HG03460 (cell line): ENCODE results near the gene SGF29.
"Not testable (repeated sequence)": the region's sequence is repeated elsewhere in the genome, so short reads cannot be mapped to it uniquely, and the experiment has no call there.

Experiments
- ATAC-seq: cut with Tn5 transposase; IDR thresholded peaks from one replicate; pipeline ENCODE4 v1.9.1; 2021; ENCODE audit not compliant: unreplicated experiment

Gene SGF29

DNA sequence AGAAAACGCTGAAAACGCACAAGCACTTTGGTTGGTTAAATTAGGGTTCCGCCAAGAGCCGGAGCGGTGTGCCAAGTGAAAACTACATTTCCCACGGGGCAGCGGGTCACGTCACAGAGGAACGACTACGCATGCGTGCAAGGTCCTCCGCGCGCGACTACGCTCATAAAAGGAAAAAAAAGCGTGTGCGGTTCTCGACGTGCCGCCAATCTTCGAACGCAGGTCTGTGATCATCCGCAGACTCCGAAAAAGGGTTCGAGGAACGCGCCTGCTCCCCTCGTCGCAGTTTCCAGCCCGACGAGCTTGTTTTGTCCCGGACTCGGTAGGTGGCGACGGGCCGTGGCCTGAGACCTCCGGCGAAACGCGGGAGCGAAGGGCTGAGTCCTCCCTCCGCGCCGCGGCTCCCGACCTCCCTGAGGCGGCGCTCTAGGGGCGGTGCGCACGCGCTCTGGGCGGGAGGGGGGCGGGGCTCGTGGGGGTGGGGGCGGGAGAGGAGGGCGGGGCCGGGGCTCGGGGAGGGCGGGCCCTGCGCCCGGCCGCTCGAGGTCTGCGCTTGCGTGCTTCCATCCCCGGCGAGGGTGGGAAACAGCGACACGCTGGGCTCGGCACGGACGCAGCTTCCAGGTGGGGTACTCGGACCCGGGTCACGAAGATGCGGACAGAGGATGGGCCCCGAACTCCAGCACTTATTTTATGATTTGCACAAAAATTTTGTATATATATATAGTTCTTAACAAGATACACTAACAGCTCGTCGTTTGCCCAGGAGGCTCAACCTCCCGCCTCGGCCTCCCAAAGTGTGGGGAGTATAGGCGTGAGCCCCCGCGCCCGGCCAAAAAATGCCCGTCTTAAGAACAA lies at the start of gene SGF29:
TSS of gene SGF29 (plus strand) at position 145 of the 858 bp plus-strand sequence. CDS start 27,150 bp downstream, outside the sequence.
- ATAC-seq, result peak; percentile 71

DNA sequence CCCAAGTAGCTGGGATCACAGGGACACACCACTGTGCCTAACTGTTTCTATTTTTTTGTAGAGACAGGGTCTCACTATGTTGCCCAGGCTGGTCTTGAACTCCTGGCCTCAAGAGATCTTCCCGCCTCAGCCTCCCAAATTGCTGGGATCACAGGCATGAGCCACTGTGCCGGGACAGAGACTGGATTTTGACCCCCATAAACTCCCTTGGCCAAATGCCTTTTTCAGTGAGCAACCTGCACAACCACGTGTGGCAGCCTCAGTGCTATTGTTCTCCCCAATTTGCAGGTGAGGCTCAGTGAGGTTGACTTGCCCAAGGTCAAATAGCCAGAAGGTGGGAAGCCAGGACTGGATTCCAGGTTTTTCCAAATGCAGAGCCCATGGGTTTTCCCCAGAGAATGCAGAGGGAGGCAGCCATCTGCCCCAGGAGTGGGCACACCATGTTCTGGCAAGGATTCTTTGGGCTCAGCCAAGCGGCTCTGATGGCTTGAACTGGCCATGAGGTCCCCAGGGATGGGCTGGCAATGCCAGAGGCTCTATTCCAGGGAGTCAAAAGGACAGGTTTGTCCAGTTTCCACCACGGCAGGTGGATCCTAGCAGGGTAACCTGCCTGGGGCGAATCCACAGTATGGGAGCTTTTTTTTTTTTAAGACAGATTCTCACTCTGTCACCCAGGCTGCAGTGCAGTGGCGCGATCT lies 48.9 kb upstream of the SGF29 start:
- no peak for ATAC-seq

DNA sequence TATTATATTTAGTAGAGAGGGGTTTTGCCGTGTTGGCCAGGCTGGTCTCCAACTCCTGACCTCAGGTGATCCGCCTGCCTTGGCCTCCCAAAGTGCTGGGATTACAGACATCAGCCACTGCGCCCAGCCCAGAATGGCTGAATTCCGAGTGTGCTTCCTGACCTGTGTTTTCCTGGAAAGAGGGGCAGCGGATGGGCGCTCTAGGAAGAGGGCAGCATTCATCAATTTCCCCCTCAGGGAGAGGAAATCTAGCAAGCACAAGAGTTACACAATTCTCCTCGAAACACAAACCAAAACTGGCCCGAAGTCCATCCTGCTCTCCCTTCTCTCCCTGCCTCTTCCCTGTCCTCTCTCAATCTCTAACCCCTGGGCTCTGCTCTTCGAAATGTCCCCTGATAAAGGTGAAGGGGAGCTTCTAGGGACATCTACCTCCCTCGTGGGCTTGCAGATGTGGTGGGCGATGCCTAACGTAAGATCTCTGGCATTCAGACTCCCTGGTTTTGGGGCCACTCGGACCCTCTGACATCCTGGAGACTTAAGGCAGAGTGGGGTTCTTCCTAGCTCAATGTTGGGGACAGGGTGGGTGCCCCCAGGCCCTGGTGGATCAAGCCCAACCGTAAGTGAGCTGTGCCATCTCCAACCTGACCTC lies 48.1 kb upstream of the SGF29 start:
- no peak for ATAC-seq

DNA sequence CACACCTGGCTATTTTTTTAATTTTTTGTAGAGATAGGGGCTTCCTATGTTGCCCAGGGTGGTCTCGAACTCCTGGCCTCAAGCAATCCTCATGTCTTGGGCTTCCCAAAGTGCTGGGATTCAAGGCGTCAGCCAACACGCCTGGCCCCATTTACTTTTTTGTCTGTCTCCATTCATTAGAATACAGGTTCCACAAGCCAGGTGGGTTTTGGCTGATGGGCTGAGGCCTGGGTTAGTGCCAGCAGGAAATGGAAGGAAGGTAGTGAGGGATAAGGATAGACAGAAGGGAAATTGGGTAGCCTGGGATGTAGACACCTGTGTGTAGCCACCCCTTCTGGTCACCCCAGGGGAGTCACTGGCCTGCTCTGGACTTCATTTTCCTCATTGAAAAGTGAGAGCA lies 42.7 kb upstream of the SGF29 start:
- ATAC-seq, result no peak

DNA sequence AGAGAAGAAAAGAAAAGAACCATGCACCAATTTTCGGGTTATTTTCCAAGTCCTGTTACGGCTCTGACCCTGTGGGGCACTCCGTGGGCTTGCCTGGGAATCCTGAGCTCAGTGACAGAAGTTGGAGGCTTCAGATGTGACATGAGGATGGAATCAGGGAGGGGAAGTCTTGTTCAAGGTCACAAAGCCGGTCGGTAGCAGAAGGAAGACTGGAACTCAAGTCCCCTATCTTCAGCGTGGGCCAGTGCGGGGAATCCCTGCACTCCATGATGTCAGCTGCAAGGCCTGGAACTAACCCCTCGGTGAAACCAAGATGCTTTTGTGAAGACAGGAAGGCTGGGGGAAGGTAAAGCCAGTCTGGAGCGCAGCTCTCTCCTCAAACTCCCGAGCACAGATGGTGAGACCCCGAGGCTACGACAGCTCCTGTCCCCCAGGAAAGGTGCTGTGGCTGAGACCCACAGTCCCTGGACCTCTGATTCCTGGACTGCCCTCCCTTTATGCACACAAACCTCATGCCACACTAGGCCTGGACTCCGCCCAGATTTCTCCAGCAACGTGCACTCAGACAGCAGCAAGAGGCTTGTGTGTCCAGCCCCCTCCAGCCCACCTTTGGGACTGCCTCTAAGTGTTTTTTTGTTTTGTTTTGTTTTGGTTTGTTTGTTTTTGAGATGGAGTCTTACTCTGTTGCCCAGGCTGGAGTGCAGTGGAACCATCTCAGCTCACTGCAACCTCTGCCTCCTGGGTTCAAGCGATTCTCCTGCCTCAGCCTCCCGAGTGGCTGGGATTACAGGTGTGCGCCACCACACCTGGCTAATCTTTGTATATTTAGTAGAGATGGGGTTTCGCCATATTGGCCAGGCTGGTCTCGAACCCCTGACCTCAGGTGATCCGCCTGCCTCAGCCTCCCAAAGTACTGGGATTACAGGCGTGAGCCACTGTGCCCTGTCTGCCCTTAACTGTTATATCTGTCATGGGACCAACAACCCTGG lies 41.6 kb upstream of the SGF29 start:
- no peak for ATAC-seq

DNA sequence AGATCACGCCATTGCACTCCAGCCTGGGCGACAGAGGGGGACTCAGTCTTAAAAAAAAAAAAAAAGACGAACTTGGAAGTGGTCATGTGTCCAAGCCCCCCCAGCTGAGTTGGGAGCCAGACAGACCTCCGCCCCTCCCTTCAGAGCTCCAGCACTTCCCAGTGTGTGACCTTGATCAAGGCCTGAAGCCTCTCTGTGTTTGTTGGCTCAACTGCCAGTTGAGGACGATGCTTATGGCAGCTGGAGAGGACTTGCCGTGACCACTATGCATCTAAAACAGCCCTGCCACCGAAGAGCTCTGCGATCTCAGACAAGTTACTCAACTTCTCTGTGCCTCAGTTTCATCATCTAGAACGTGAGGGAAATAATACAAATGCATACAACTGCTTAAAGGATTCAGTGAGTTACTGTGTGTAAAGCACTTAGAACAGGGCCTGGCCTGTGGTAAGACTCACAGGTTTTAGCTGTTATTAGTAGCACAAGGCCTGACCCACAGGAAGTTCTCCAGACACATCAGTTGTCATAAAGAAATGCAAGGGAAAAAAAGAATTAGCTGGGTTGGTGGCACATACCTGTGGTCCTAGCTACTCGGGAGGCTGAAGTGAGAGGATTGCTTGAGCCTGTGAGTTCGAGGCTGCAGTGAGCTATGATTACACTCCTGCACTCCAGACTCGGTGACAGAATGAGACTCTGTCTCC lies 40.1 kb upstream of the SGF29 start:
- ATAC-seq, result no peak

DNA sequence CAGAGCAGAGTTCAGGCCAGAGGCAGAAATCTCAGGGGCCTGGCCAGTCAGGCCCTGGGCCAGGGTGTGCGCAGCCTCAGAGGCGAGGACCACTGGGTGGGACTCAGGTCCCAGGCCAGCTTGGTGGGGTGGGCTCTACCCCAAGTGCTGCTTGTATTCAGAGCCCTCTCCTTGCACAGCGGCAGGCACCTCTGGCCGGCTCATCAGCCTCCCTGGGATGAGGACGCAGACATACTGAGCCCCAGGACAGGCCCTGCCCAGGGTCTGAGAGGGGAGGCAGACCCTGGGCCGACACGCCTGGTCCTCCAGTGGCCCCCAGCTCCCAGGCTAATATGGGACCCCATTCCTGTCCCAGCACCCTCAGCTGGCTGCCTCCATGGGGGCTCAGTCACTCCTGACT lies 39.5 kb upstream of the SGF29 start:
- no peak for ATAC-seq

DNA sequence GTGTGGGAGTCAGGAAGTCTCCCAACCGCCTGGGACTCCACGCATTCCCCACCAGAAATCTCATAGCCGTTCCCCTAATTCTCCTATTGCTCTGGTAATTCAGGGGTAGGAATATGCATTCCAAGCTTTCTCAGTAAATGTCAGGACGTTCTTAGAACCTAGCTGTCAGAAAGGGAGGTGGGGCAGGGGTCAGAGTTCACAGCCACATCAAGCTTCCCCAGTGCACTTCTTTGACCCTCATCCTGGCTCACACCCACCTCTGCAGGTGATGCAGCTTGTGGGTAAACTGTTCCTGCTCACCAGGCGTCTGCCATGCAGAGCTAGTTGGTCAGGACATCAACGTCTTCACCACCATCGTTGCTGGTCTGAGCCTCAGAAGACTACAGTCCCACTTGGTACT lies 33.0 kb upstream of the SGF29 start:
- ATAC-seq, result no peak

DNA sequence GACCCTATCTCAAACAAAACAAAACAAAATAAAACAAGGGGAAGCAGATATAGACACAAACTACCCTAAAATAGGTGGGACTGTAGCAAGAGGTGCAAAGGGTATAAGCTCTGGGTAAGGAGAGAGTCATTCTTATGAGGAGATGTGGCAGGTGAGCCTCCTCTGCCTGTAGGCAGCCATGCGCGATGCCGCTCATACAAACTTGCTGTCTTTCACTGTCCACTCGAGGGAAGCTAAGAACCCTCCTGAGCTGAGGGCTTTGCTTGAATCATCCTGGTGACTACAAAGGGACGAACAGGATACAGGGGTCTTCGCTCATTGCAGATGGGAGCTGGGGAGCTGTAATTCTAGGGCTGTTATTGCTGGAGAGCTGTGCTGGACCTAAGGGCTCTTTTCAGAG lies 32.3 kb upstream of the SGF29 start:
- no peak for ATAC-seq

DNA sequence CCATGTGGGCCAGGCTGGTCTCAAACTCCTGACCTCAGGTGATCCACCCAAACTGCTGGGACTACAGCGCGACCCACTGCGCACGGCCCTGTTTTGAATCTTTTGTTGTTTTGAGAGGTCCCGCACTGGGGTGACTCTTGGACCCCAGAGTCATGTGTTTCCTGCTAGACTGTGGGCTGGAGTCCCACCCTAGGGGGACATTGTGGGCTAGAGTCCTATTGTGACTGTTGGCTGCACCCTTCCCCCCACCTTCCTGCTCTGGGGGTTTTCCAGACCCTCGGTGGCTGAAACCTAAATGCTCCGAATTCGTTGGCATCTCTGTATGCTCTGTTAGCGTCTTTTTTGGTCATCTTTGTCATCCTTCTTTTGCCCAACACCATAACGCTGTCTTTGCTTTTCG lies 30.9 kb upstream of the SGF29 start:
- ATAC-seq, result no peak

DNA sequence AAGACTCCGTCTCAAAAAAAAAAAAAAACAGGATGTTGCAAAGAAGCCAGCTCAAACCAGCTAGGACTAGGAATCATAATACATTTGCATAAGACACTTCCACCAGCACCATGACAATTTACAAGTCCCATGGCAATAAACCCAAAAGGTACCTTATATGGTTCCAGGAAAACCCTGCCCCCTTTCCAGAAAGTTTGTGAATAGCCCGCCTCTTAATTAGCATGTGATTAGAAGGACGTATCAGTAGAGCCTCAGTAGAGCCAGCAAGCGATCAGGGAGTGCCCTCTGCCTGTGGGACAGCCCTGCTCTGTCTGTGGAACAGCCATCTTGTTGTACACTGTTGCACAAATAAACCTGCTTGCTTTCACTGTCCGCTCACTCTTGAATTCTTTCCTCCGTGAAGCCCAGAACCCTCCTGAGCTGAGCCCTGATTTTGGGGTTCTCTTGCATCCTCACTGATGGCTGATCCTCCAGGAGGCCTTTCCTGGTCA lies 29.0 kb upstream of the SGF29 start:
- ATAC-seq, result no peak

DNA sequence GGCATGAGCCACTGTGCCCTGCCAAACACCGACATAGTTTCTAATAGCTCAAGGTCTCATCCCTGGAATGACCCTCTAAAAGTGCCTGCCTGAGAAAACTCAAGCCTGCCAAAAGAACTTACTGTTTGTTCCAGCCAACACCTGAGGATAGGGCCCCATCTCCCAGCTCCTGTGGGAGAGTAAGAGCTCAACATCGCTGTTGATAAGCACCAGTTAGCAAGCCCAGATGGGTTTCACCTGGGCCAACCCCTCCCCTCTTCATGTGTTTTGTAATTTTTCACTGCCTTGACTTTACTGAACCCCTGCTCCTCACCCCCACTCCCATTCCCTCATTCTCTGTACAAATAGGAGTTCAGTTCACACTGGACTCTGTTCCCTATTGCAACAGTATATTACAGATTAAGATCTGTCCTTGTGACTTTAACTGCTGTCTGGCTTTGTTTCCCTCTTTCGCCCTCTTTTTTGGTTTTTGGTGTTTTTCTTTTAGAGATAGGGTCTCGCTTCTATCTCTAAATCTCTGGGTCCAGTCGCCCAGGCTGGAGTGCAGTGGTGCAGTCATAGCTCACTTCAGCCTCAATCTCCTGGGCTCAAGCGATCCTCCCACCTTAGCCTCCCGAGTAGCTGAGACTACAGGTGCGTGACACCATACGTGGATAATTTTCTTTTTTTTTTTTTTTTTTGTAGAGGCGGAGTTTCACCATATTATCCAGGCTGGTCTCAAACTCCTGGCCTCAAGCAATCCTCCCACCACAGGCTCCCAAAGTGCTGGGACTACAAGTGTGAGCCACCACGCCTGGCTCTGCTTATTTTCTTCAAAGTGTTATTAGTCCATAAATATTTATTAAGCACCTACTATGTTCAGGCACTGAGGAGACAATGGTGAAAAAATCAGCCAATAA lies 27.3 kb upstream of the SGF29 start:
- no peak for ATAC-seq

DNA sequence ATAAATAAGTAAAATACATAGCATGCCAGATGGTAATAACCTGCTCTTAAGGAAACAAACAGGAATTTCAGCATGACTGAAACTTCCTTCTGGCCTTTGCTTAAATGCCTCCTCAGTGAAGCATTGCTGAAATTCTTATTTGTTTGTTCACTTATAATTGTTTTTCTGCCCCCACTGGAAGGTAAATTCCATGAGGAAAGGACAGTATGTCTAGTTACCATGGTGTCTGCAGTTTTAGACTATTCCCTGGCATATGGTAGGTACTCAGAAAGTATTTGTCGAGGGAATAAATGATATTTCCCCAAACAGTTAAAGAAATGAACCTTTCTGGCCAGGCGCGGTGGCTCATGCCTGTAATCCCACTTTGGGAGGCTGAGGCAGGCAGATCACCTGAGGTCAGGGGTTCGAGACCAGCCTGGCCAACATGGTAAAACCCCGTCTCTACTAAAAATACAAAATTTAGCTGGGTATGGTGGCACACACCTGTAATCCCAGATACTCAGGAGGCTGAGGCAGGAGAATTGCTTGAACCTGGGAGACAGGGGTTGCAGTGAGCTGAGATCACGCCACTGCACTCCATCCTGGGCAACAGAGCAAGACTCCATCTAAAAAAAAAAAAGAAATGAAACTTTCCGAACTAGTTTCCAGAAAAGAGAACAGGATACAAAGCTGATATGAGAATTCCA lies 26.5 kb upstream of the SGF29 start:
- ATAC-seq, result not testable (repeated sequence)

DNA sequence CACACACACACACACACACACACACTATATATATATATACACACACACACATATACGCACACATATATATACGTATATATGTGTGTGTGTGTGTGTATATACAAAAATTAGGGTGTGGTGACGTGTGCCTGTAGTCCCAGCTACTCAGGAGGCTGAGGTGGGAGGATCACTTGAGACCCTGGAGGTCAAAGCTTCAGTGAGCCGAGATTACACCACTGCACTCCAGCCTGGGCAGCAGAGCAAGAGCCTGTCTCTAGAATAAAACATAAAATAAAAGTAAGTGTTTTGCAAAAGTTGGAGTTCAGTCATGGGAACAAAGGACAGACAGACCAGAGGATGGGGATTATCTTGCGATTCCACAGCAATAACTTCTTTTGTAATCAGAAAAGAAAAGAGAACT lies 25.7 kb upstream of the SGF29 start:
- no peak for ATAC-seq

DNA sequence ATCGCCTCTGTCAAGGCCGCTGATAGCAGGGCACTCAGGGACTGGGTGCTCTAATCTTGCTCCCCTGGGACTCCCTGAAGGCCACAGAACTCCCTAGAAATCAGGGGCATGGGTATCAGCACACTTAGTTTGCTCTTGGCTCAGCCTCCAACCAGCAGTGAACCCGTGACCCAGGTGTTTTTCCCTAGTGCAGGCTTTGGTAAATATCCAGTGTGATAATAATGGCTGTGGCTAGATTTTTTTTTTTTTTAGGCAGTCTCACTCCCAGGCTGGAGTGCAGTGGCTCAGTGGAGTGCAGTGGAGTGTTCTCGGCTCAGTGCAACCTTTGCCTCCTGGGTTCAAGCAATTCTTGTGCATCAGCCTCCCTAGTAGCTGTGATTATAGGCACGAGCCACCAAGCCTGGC lies 25.3 kb upstream of the SGF29 start:
- ATAC-seq, result no peak

DNA sequence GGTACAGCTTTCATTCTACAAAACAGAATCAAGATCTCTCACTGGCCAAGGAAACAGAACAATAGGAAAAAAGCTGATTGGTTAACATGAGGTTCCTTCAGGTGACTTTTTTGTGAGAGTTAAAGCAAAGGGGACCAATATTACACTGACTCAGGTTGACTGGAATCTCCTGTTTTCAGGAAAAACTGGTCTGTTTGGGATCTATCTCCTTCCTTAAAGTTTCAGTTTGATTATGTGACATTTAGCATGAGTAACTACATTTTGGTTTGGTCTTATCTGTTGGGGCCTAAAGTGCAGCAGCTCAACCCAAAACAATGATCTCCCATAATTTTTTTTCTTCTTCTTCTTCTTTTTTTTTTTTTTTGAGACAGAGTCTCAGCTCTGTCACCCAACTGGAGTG lies 24.6 kb upstream of the SGF29 start:
- ATAC-seq, result no peak

DNA sequence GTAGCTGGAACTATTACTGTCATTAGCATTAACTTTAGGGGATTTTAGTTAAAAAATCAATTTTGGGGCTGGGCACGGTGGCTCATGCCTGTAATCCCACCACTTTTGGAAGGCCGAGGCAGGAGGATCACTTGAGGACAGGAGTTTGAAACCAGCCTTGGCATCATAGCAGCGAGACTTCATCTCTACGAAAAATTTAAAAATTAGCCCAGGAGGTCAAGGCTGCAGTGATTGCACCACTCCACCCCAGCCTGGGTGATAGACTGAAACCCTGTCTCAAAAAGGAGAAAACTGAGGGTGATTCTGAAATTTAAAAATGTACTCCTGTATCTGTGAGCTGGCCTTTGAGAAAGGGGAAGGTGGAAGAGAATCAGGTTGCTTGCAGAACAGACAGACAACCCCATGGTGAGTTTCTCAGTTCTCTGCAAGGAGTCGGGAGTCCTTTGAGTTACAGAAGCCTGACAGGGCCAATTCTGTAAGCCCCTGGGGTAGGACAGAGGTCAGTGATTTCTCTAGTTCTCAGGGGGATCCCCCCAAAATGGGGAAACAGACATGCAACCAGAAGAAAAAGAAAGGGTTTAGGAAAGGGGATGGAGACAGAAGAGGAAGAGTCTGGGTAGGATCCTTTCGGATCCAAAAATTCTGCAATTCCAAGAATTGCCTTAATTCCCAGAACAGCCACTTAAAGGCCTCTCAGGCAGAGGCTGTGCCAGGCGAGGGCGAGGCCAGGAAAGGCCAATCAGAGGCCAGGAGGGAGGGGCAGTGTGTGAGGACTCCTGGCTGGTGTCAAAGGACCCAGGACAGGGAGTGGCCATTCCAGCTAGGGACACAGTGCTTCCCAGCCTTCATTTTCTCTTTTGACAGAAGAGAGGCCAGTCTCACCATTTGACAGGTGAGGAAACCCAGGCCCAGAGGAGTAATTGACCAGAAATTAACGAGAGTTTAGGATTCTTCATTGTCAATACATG lies 21.7 kb upstream of the SGF29 start:
- ATAC-seq, result no peak
